HEK293 (cell line): ENCODE data around the gene BRI3BP.

Experiments
- ATF2 ChIP-seq: fragments of 450-650 bp; formaldehyde crosslinking; IDR thresholded peaks from 2 replicates; pipeline ENCODE4 v1.5.1; 2016; ENCODE audit warnings: missing biosample characterization, missing genetic modification characterization, low read depth
- MYNN ChIP-seq: fragments of 450-650 bp; formaldehyde crosslinking; IDR thresholded peaks from 2 replicates; pipeline ENCODE4 v1.5.1; 2016; ENCODE audit warnings: missing biosample characterization, missing genetic modification characterization, borderline replicate concordance
- PRDM6 ChIP-seq: fragments of 450-650 bp; formaldehyde crosslinking; IDR thresholded peaks from 2 replicates; pipeline ENCODE4 v1.5.1; 2017; ENCODE audit warnings: missing biosample characterization, missing genetic modification characterization
- YY1 ChIP-seq: fragments of 450-650 bp; formaldehyde crosslinking; IDR thresholded peaks from 2 replicates; pipeline ENCODE4 v1.5.1; 2018; ENCODE audit warnings: missing biosample characterization, missing genetic modification characterization
- ZBTB17 ChIP-seq: fragments of 450-650 bp; formaldehyde crosslinking; IDR thresholded peaks from 2 replicates; pipeline ENCODE4 v1.5.1; 2016; ENCODE audit warnings: missing biosample characterization, missing genetic modification characterization
- ZNF138 ChIP-seq: fragments of 450-650 bp; formaldehyde crosslinking; IDR thresholded peaks from 2 replicates; pipeline ENCODE4 v1.5.1; 2016; ENCODE audit warnings: missing biosample characterization, missing genetic modification characterization, borderline replicate concordance
- ZNF140 ChIP-seq: fragments of 450-650 bp; formaldehyde crosslinking; IDR thresholded peaks from 2 replicates; pipeline ENCODE4 v1.5.1; 2016; ENCODE audit warnings: missing biosample characterization, missing genetic modification characterization
- ZNF24 ChIP-seq: fragments of 450-650 bp; formaldehyde crosslinking; IDR thresholded peaks from 2 replicates; pipeline ENCODE4 v1.5.1; 2016; ENCODE audit warnings: missing biosample characterization, missing genetic modification characterization
- ZNF324 ChIP-seq: fragments of 450-650 bp; formaldehyde crosslinking; IDR thresholded peaks from 2 replicates; pipeline ENCODE4 v1.5.1; 2016; ENCODE audit warnings: missing biosample characterization, missing genetic modification characterization
- ZNF768 ChIP-seq: fragments of 450-650 bp; formaldehyde crosslinking; IDR thresholded peaks from 2 replicates; pipeline ENCODE4 v1.5.1; 2018; ENCODE audit warnings: missing biosample characterization, mild to moderate bottlenecking, missing genetic modification characterization
- TF ChIP-seq, protein P1 (sequence below): fragments of 450-650 bp; formaldehyde crosslinking; IDR thresholded peaks from 2 replicates; pipeline ENCODE4 v1.5.1; 2016; ENCODE audit warnings: missing biosample characterization, missing genetic modification characterization, borderline replicate concordance
- TF ChIP-seq, protein P2 (sequence below): fragments of 450-650 bp; formaldehyde crosslinking; IDR thresholded peaks from 2 replicates; pipeline ENCODE4 v1.5.1; 2016; ENCODE audit warnings: missing biosample characterization, missing genetic modification characterization

DNA sequence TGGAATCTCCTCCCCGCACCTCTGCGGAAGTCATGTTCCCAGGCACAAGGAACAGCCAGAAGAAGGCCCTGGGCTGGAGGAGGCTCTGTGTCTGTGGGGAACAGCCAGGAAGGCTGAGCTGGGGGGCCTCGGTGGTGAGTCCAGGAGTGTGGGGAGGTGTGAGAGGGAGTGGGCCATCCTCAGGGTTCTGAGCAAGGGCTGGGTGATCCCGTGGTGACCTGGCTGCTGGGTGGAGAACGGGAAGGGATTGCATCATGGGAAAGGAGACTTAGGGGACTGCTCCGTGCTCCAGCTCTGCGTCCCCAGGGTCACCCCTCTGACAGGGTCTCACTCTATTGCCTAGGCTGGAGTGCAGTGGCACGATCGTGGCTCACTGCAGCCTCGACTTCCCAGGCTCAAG lies 85.6 kb downstream of the BRI3BP start:
- TF ChIP-seq, protein P1, sequence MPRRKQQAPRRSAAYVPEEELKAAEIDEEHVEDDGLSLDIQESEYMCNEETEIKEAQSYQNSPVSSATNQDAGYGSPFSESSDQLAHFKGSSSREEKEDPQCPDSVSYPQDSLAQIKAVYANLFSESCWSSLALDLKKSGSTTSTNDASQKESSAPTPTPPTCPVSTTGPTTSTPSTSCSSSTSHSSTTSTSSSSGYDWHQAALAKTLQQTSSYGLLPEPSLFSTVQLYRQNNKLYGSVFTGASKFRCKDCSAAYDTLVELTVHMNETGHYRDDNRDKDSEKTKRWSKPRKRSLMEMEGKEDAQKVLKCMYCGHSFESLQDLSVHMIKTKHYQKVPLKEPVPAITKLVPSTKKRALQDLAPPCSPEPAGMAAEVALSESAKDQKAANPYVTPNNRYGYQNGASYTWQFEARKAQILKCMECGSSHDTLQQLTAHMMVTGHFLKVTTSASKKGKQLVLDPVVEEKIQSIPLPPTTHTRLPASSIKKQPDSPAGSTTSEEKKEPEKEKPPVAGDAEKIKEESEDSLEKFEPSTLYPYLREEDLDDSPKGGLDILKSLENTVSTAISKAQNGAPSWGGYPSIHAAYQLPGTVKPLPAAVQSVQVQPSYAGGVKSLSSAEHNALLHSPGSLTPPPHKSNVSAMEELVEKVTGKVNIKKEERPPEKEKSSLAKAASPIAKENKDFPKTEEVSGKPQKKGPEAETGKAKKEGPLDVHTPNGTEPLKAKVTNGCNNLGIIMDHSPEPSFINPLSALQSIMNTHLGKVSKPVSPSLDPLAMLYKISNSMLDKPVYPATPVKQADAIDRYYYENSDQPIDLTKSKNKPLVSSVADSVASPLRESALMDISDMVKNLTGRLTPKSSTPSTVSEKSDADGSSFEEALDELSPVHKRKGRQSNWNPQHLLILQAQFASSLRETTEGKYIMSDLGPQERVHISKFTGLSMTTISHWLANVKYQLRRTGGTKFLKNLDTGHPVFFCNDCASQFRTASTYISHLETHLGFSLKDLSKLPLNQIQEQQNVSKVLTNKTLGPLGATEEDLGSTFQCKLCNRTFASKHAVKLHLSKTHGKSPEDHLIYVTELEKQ: no peak
- TF ChIP-seq, protein P2, sequence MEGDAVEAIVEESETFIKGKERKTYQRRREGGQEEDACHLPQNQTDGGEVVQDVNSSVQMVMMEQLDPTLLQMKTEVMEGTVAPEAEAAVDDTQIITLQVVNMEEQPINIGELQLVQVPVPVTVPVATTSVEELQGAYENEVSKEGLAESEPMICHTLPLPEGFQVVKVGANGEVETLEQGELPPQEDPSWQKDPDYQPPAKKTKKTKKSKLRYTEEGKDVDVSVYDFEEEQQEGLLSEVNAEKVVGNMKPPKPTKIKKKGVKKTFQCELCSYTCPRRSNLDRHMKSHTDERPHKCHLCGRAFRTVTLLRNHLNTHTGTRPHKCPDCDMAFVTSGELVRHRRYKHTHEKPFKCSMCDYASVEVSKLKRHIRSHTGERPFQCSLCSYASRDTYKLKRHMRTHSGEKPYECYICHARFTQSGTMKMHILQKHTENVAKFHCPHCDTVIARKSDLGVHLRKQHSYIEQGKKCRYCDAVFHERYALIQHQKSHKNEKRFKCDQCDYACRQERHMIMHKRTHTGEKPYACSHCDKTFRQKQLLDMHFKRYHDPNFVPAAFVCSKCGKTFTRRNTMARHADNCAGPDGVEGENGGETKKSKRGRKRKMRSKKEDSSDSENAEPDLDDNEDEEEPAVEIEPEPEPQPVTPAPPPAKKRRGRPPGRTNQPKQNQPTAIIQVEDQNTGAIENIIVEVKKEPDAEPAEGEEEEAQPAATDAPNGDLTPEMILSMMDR (tag by site-specific recombination): no peak
- no peak for TF ChIP-seq ZNF140 (tag by site-specific recombination)
- no peak for TF ChIP-seq ATF2 (tag by site-specific recombination)
- TF ChIP-seq ZNF138 (tag by site-specific recombination): no peak
- no peak for TF ChIP-seq ZNF324
- TF ChIP-seq YY1 (tag by site-specific recombination): no peak
- TF ChIP-seq ZNF768 (tag by site-specific recombination): no peak
- no peak for TF ChIP-seq PRDM6 (tag by site-specific recombination)
- TF ChIP-seq ZBTB17 (tag by site-specific recombination): no peak
- no peak for TF ChIP-seq MYNN
- TF ChIP-seq ZNF24 (tag by site-specific recombination): no peak
